ENCODE data around the gene EPS8L1.
A peak's percentile ranks its signal among the peaks of the same experiment; 100 is the strongest.

EPS8L1 gene

DNA sequence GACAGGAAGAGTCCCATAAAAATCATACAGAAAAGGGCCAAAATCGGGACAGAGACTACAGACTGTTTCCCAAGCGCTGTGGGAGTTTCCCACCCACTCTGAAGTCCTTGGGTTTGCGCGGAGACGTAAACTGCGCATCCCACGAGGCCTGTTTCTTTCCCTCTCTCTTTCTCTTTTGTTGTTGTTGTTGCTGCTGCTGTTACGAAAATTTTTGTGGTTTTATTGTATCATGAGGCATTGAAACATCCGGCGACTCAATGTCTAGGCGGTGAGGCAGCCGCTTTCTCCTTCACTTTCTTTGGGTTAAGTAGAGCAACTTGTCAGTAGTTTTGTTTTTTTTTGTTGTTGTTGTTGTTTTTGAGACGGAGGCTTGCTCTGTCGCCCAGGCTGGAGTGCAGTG lies 43.4 kb downstream of the EPS8L1 start:
- Histone ChIP-seq H3K4me1 (ENCODE audit: control insufficient read depth in 5 of 5, insufficient read depth in 5 of 5, low read length in 5 of 5) (peaks cover 5 to 42% (median 39%) of the 10 kb centered on the region in 5 donors), H3K4me3 (ENCODE audit: low read depth in 1 of 5, low read length in 5 of 5) (peak overlapping the region in 3 of 5 donors; percentile 67 to 86 (median 82)), H3K27ac (ENCODE audit: low read depth, low read length) (no peak overlapping the region), H3K27me3 (ENCODE audit: control insufficient read depth in 5 of 5, insufficient read depth in 4 of 5, low read length in 5 of 5) (no peaks in the 10 kb centered on the region), H3K36me3 (ENCODE audit: control insufficient read depth in 5 of 5, insufficient read depth in 5 of 5, low read length in 5 of 5) (no peaks in the 10 kb centered on the region), H3K9ac (ENCODE audit: low read length in 5 of 5) (peak overlapping the region in 1 of 5 donors; percentile 16), H3K9me3 (ENCODE audit: control insufficient read depth in 5 of 5, low read length in 5 of 5) (no peaks in the 10 kb centered on the region)

DNA sequence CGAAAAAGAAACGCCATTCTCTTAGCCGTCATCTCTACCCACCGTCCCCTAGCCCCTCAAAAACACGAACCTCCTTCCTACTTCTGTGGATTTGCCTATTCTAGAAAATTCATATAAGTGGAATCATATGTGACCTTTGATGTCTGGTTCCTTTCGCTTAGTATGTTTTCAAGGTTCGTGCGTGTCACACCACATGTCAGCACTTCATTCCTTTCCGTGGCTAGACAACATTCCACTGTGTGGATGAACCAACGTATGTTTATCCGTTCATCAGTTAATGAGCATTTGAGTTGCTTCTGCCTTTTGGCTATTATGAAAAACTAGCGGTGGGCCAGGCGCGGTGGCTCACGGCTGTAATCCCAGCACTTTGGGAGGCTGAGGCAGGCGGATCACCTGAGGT lies 55.8 kb downstream of the EPS8L1 start:
- H3K9me3 ChIP-seq (ENCODE audit: control insufficient read depth in 5 of 5, low read length in 5 of 5) = no peaks in the 10 kb centered on the region
- H3K36me3 ChIP-seq (ENCODE audit: control insufficient read depth in 5 of 5, insufficient read depth in 5 of 5, low read length in 5 of 5) = no peaks in the 10 kb centered on the region
- H3K4me1 ChIP-seq (ENCODE audit: control insufficient read depth in 5 of 5, insufficient read depth in 5 of 5, low read length in 5 of 5) = no peaks in the 10 kb centered on the region
- H3K4me3 ChIP-seq (ENCODE audit: low read depth in 1 of 5, low read length in 5 of 5) = no peak overlapping the region
- H3K27ac ChIP-seq (ENCODE audit: low read depth, low read length) = no peak overlapping the region
- H3K27me3 ChIP-seq (ENCODE audit: control insufficient read depth in 5 of 5, insufficient read depth in 4 of 5, low read length in 5 of 5) = peaks cover 17 to 33% (median 25%) of the 10 kb centered on the region in 5 donors
- no peak overlapping the region for H3K9ac ChIP-seq (ENCODE audit: low read length in 5 of 5)

- H3K9ac ChIP-seq (ENCODE audit: low read length in 5 of 5) = no peak overlapping the region
- no peaks in the 10 kb centered on the region for H3K4me1 ChIP-seq (ENCODE audit: control insufficient read depth in 5 of 5, insufficient read depth in 5 of 5, low read length in 5 of 5)
- H3K9me3 ChIP-seq (ENCODE audit: control insufficient read depth in 5 of 5, low read length in 5 of 5) = no peaks in the 10 kb centered on the region
- H3K4me3 ChIP-seq (ENCODE audit: low read depth in 1 of 5, low read length in 5 of 5) = no peak overlapping the region
- H3K27me3 ChIP-seq (ENCODE audit: control insufficient read depth in 5 of 5, insufficient read depth in 4 of 5, low read length in 5 of 5) = peaks cover 18 to 36% (median 32%) of the 10 kb centered on the region in 5 donors
- no peak overlapping the region for H3K27ac ChIP-seq (ENCODE audit: low read depth, low read length)
- H3K36me3 ChIP-seq (ENCODE audit: control insufficient read depth in 5 of 5, insufficient read depth in 5 of 5, low read length in 5 of 5) = no peaks in the 10 kb centered on the region
Observed at GRCh38 chr19:55132453-55133129, 56.9 kb downstream of the EPS8L1 start.

- H3K27me3 ChIP-seq (ENCODE audit: control insufficient read depth in 5 of 5, insufficient read depth in 4 of 5, low read length in 5 of 5) = peaks cover 22 to 47% (median 35%) of the 10 kb centered on the region in 5 donors
- no peaks in the 10 kb centered on the region for H3K36me3 ChIP-seq (ENCODE audit: control insufficient read depth in 5 of 5, insufficient read depth in 5 of 5, low read length in 5 of 5)
- no peak overlapping the region for H3K9ac ChIP-seq (ENCODE audit: low read length in 5 of 5)
- no peak overlapping the region for H3K4me3 ChIP-seq (ENCODE audit: low read depth in 1 of 5, low read length in 5 of 5)
- no peak overlapping the region for H3K27ac ChIP-seq (ENCODE audit: low read depth, low read length)
- no peaks in the 10 kb centered on the region for H3K9me3 ChIP-seq (ENCODE audit: control insufficient read depth in 5 of 5, low read length in 5 of 5)
- no peaks in the 10 kb centered on the region for H3K4me1 ChIP-seq (ENCODE audit: control insufficient read depth in 5 of 5, insufficient read depth in 5 of 5, low read length in 5 of 5)
Observed at GRCh38 chr19:55133639-55134444, 58.2 kb downstream of the EPS8L1 start.

DNA sequence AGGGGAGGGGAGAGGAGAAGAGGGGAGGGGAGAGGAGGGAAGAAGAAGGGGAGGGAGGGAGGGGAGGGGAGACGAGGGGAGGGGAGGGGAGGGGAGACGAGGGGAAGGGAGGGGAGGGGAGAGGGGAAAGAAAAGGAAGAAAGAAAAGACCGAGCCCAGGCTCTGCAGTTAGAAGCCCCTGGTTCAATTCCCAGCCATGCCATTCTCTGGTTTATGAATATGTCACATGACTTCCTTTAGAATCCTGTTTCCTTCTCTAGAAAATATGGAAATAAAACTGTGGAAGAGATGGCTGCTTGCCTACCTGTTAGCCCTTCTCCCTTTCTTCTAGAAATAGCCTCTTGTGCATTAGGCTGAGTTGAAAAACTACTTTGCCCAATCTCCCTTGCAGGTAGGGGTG lies 59.1 kb downstream of the EPS8L1 start:
- H3K4me3 ChIP-seq (ENCODE audit: low read depth in 1 of 5, low read length in 5 of 5) = no peak overlapping the region
- H3K9ac ChIP-seq (ENCODE audit: low read length in 5 of 5) = no peak overlapping the region
- H3K27ac ChIP-seq (ENCODE audit: low read depth, low read length) = no peak overlapping the region
- no peaks in the 10 kb centered on the region for H3K36me3 ChIP-seq (ENCODE audit: control insufficient read depth in 5 of 5, insufficient read depth in 5 of 5, low read length in 5 of 5)
- no peaks in the 10 kb centered on the region for H3K9me3 ChIP-seq (ENCODE audit: control insufficient read depth in 5 of 5, low read length in 5 of 5)
- H3K27me3 ChIP-seq (ENCODE audit: control insufficient read depth in 5 of 5, insufficient read depth in 4 of 5, low read length in 5 of 5) = peaks cover 22 to 47% (median 33%) of the 10 kb centered on the region in 5 donors
- no peaks in the 10 kb centered on the region for H3K4me1 ChIP-seq (ENCODE audit: control insufficient read depth in 5 of 5, insufficient read depth in 5 of 5, low read length in 5 of 5)

DNA sequence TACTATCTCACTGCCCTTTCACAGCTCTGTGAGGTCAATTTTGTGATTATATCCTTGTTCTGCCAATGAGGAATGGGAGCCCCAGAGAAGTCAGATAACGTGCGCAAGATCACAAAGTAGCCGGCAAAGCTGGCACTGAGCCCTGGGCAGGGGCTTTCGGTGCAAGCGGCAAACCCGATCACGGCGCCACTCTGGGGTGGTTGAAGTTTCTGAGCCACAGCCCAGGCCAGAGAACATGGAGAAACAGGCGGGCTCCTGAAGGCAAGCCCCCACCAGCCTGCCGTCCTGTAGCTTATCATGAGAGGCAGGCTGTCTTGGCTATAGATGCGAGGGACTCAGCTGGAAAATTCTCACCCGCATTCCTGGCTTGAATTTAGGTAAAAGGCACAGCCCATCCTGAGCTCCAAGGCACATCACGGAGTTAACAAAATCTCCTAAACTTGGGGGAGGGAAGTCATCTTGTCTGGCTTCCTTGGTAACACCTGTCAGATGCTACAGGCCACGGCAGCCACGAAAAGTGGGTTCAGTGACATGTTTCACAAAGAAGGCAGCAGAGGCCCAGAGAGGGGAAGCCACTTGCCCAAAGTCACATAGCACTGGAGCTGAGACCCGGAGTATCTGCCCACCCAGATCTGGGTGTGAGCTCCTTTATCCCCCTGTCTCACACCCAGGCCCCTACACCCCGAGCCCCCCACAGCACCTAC lies 60.9 kb downstream of the EPS8L1 start:
- Histone ChIP-seq H3K27ac (ENCODE audit: low read depth, low read length) (no peak overlapping the region), H3K9me3 (ENCODE audit: control insufficient read depth in 5 of 5, low read length in 5 of 5) (no peaks in the 10 kb centered on the region), H3K27me3 (ENCODE audit: control insufficient read depth in 5 of 5, insufficient read depth in 4 of 5, low read length in 5 of 5) (peaks cover 24 to 42% (median 36%) of the 10 kb centered on the region in 5 donors), H3K4me3 (ENCODE audit: low read depth in 1 of 5, low read length in 5 of 5) (no peak overlapping the region), H3K4me1 (ENCODE audit: control insufficient read depth in 5 of 5, insufficient read depth in 5 of 5, low read length in 5 of 5) (peaks cover 0 to 3% (median 0%) of the 10 kb centered on the region in 5 donors), H3K36me3 (ENCODE audit: control insufficient read depth in 5 of 5, insufficient read depth in 5 of 5, low read length in 5 of 5) (no peaks in the 10 kb centered on the region), H3K9ac (ENCODE audit: low read length in 5 of 5) (no peak overlapping the region)
